Right lobe of liver (tissue), 6 donors: ENCODE data around the gene MINK1. TPM values are rescaled to one million over a fixed set of nuclear protein-coding genes. Genes with fewer than 3 reads are reported as not detected.
A peak's percentile ranks its signal among the peaks of the same experiment; 100 is the strongest.
"Not testable (repeated sequence)": the region's sequence is repeated elsewhere in the genome, so short reads cannot be mapped to it uniquely, and the experiment has no call there.

ENCODE experiments used
- ATAC-seq, 4 donors: fragments of 200-7000 bp; cut with Tn5 transposase; one replicate each; pipeline ENCODE4 v1.9.1; 2020; ENCODE audit warnings: mild to moderate bottlenecking in 4 of 4, moderate library complexity in 4 of 4
- DNase-seq, 3 donors: peaks; one replicate each; pipeline ENCODE4 v3.0.0-alpha.2; 2020
- H3K27ac ChIP-seq, 3 donors: fragments of 200-600 bp; one replicate each; pipeline ENCODE4 v1.8.0; 2022
- H3K27me3 ChIP-seq, 2 donors: fragments of 200-600 bp; one replicate each; pipeline ENCODE4 v1.8.0; 2022
- H3K36me3 ChIP-seq, 4 donors: fragments of 200-600 bp; sonication (generic) in 1 of 4; one replicate each; pipeline versions ENCODE4 v1.5.1 to v1.8.0; 2017 to 2022; ENCODE audit warnings: control low read depth in 1 of 4
- H3K4me1 ChIP-seq, 4 donors: fragments of 200-600 bp; sonication (generic) in 1 of 4; one replicate each; pipeline versions ENCODE4 v1.5.1 to v1.8.0; 2017 to 2022; ENCODE audit warnings: control low read depth in 1 of 4
- H3K4me3 ChIP-seq, 3 donors: fragments of 200-600 bp; one replicate each; pipeline ENCODE4 v1.8.0; 2022
- H3K9me3 ChIP-seq, 4 donors: fragments of 200-600 bp; sonication (generic) in 1 of 4; one replicate each; pipeline versions ENCODE4 v1.5.1 to v1.8.0; 2017 to 2022; ENCODE audit warnings: control low read depth in 1 of 4
- CTCF ChIP-seq, 4 donors: fragments of 200-600 bp in 3 of 4; fragments of 450-650 bp in 1 of 4; IDR thresholded peaks; one replicate each; pipeline versions ENCODE4 v1.5.1 to v1.8.0; 2016 to 2022; ENCODE audit warnings: antibody characterized with exemption in 4 of 4, mild to moderate bottlenecking in 2 of 4
- POLR2A ChIP-seq: fragments of 450-650 bp; IDR thresholded peaks from one replicate; pipeline ENCODE4 v1.6.1; 2017; ENCODE audit warnings: antibody characterized with exemption, mild to moderate bottlenecking
- WGBS: methylation state at CpG from one replicate; pipeline ENCODE4 v1.1.6; 2018; ENCODE audit warnings: low coverage, low lambda C conversion rate; ENCODE audit not compliant: insufficient coverage; ENCODE audit errors: missing lambda C conversion rate; 5-methylcytosine and 5-hydroxymethylcytosine counted together
- intact Hi-C, 2 donors: fragments of 100-400 bp; cut with DNase I; formaldehyde crosslinking; loops; one replicate each; pipeline versions ENCODE4 v1.11.2 to v1.14.1; 2022
- total RNA-seq, 6 experiments: library from RNA; depleted of rRNA in 2 of 6; stranded (reverse); fragments of >200 nt in 2 of 6; fragmentation: NEBNext Ultra II Directional in 3 of 6; extraction: Animal tissue kit (Norgen Biotek cat#: 25700) in 3 of 6; gene quantifications; one replicate each; pipeline versions ENCODE4 v1.1.0 to v1.2.4, GENCODE V29; 2016 to 2023
- donor health status: DM: no; HTN: yes; CAD: no.
- donor health status: DM: no; HTN: no; CAD: no.
- donor health status: DM: no; HTN: no; CAD: no.
- donor health status: DM: no; HTN: yes; CAD: no.
- donor health status: DM: no; HTN: yes; CAD: no.

MINK1 gene
- total RNA-seq, 6 experiments from 2014 or later = 20.3 to 42.5 (median 28.0) TPM

DNA sequence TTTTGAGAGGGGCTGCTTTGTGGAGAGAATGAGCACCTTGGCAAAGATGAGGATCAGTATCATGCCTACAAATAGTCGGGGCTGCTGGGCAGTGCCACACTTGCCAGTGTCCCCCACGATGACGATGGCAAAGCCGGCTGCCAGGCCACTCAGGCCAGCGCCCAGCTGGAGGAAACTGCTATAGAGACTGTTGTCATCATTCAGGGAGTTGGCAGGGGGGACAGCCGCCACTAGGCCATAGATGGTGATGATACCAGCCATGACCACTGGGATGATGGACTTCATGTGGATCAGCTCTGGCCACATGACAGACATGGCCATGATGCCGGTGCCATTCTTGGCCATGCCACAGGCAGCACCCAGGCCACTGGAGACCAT, 23.8 kb downstream of the MINK1 start:
- ATAC-seq = no peak
- Histone ChIP-seq H3K27ac (no peak overlapping the region), H3K4me3 (no peak overlapping the region), H3K9me3 (no peaks in the 10 kb centered on the region), H3K36me3 (no peaks in the 10 kb centered on the region), H3K27me3 (no peaks in the 10 kb centered on the region), H3K4me1 (no peaks in the 10 kb centered on the region)
- no peak for TF ChIP-seq CTCF (IDR thresholded peaks at IDR 0.05)
- no peak for TF ChIP-seq POLR2A
- 100% methylated on average over 1 of the region's 7 CpGs for WGBS
- DNase-seq = no peak
- intact Hi-C loops = no loop called here

DNA sequence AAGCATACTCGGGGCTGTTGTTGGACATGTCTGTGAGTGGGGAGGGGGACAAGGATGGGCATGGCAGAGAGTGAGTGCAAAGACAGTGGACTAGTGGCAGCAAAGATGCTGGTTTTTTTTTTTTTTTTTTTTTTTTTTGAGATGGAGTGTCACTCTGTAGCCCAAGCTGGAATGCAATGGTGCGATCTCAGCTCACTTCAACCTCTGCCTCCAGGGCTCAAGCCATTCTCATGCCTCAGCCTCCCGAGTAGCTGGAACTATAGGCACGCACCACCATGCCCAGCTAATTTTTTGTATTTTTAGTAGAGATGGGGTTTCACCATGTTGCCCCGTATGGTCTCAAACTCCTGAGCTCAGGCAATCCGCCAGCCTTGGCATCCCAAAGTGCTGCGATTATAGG, 24.2 kb downstream of the MINK1 start:
- H3K4me1 ChIP-seq, intact Hi-C loops, H3K4me3 ChIP-seq, H3K36me3 ChIP-seq, H3K9me3 ChIP-seq, H3K27me3 ChIP-seq, ATAC-seq, DNase-seq: not testable (repeated sequence)
- 73% methylated on average over 3 of the region's 7 CpGs for WGBS
- peak overlapping the region in 1 of 3 donors; percentile 40 for H3K27ac ChIP-seq

DNA sequence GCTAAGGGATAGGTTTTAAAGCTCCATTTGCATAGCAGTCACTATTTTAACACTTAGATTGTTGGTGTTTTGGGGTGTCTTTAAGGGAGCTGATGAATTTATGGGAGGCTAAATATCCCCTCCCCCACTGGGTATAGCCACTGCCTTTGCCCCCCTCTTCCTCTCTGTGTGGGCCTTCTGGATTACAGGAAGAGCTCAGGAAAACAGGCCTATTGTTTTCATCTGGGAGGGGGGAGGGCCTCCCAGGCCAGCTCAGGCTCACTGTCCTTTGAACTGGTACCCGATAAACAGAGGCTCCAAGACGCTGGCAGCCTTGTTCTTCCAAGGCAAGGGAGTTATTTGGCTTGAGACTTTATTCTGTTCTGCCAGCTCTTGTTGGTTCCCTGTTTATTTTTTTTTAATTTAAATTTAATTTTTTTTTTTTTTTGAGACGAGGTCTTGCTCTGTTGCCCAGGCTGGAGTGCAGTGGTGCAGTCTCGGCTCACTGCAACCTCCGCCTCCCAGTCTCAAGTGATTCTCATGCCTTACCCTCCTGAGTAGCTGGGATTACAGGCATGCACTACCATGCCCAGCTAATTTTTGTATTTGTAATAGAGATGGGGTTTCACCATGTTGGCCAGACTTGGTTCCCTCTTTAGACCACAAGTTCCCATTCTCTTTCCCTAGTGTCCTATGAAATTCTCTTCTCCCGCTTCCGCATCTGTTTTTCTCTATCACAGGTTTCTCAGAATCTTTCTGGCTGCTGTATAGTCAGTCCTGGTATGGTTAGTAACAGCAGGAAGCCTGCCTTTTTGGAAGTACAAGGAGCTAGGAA, 25.1 kb downstream of the MINK1 start:
- Histone ChIP-seq H3K9me3 (no peaks in the 10 kb centered on the region), H3K27me3 (no peaks in the 10 kb centered on the region), H3K27ac (peak overlapping the region; percentile 9 to 40 (median 17)), H3K4me3 (no peak overlapping the region), H3K4me1 (no peaks in the 10 kb centered on the region), H3K36me3 (no peaks in the 10 kb centered on the region)
- DNase-seq (no peak), ATAC-seq (peak; percentile 62 to 79 (median 72))
- TF ChIP-seq POLR2A = no peak
- TF ChIP-seq CTCF (IDR thresholded peaks at IDR 0.05) = no peak
- intact Hi-C loops = no loop called here
- 62% methylated on average over 6 of the region's 7 CpGs for WGBS

- 40% methylated on average over 5 of the region's 5 CpGs for WGBS
- Histone ChIP-seq H3K36me3 (no peaks in the 10 kb centered on the region), H3K4me3 (no peak overlapping the region), H3K27me3 (no peaks in the 10 kb centered on the region), H3K4me1 (no peaks in the 10 kb centered on the region), H3K9me3 (no peaks in the 10 kb centered on the region), H3K27ac (peak overlapping the region; percentile 9 to 40 (median 17))
- no peak for TF ChIP-seq POLR2A
- TF ChIP-seq CTCF (IDR thresholded peaks at IDR 0.05) = no peak
- peak in 1 of 3 donors; percentile 52 for DNase-seq
- intact Hi-C loops = no loop called here
- peak; percentile 39 to 74 (median 51) for ATAC-seq
Observed at GRCh38 chr17:4858882-4859260, 25.7 kb downstream of the MINK1 start.

- intact Hi-C loops = no loop called here
- TF ChIP-seq POLR2A (no peak), CTCF (IDR thresholded peaks at IDR 0.05) (no peak)
- Histone ChIP-seq H3K4me1 (no peaks in the 10 kb centered on the region), H3K27me3 (no peaks in the 10 kb centered on the region), H3K9me3 (no peaks in the 10 kb centered on the region), H3K4me3 (no peak overlapping the region), H3K36me3 (no peaks in the 10 kb centered on the region), H3K27ac (no peak overlapping the region)
- no peak for DNase-seq
- 89% methylated on average over 27 of the region's 32 CpGs for WGBS
- ATAC-seq = no peak
Observed at GRCh38 chr17:4859816-4860625, 26.9 kb downstream of the MINK1 start.
